Measurements from ENCODE around the gene IL13RA2.

DNA sequence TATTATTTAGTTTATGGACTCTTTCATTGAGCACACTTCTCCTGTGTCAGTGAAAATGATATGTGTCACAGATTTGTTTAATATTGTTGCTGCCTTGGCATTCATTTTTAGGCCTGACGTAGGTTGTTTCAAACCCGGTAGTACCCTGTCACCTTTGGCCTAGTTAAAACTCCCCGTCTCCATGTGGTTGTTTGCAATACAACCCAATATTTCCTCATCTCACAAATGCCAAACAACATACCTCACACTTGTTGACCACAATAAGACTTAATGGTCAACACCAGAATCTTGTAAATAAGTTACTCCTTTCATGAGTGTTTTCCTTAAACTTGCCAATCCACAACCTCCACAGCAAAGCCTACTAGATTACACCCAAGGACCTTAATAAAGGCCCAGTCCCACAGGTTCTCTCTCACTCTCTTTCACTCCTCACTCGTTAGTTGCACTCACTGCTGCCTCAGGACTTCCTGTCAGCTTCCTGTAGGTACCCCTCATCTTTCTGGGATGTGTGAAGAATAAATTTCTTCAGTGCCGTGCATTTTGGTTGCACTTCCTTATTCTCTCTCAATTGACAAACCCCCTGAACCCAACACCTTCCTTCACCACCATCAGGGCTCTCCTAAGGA lies 31.3 kb downstream of the IL13RA2 start:
- TF ChIP-seq, protein P1, sequence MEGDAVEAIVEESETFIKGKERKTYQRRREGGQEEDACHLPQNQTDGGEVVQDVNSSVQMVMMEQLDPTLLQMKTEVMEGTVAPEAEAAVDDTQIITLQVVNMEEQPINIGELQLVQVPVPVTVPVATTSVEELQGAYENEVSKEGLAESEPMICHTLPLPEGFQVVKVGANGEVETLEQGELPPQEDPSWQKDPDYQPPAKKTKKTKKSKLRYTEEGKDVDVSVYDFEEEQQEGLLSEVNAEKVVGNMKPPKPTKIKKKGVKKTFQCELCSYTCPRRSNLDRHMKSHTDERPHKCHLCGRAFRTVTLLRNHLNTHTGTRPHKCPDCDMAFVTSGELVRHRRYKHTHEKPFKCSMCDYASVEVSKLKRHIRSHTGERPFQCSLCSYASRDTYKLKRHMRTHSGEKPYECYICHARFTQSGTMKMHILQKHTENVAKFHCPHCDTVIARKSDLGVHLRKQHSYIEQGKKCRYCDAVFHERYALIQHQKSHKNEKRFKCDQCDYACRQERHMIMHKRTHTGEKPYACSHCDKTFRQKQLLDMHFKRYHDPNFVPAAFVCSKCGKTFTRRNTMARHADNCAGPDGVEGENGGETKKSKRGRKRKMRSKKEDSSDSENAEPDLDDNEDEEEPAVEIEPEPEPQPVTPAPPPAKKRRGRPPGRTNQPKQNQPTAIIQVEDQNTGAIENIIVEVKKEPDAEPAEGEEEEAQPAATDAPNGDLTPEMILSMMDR (conservative IDR thresholded peaks at IDR 0.05 in 1 of 2, IDR thresholded peaks at IDR 0.05 in 1 of 2; ENCODE audit: extremely low read depth in 1 of 2, insufficient read depth in 1 of 2, low read depth in 1 of 2, low read length in 2 of 2): no peak
- TF ChIP-seq EZH2 (IDR thresholded peaks at IDR 0.05; ENCODE audit: borderline replicate concordance, low read length): no peak
